Measurements from ENCODE around the gene HHIP.

The HHIP gene

GRCh38 chr4:144666539-144667175, 20.7 kb downstream of the HHIP start:
- H3K27me3 ChIP-seq (ENCODE audit: insufficient read depth, low read depth), result no peaks in the 10 kb centered on the region
- H3K9ac ChIP-seq, result no peak overlapping the region
- TF ChIP-seq CTCF (conservative IDR thresholded peaks at IDR 0.05; ENCODE audit: low read depth, low read length), result no peak
- no peaks in the 10 kb centered on the region for H4K20me1 ChIP-seq (ENCODE audit: insufficient read depth)
- peaks cover 12% of the 10 kb centered on the region for H3K4me1 ChIP-seq (ENCODE audit: low read depth, poor library complexity, severe bottlenecking)
- no peaks in the 10 kb centered on the region for H3K36me3 ChIP-seq (ENCODE audit: insufficient read depth)
- no peak overlapping the region for H3K4me2 ChIP-seq
- H3K27ac ChIP-seq, result no peak overlapping the region
- H2AFZ ChIP-seq (ENCODE audit: low read depth), result no peak overlapping the region
- H3K4me3 ChIP-seq (IDR thresholded peaks at IDR 0.05; ENCODE audit: insufficient read depth, low read depth, low read length), result no peak overlapping the region
- no peaks in the 10 kb centered on the region for H3K79me2 ChIP-seq (ENCODE audit: insufficient read depth, low read depth)

- Histone ChIP-seq H3K4me1 (ENCODE audit: low read depth, poor library complexity, severe bottlenecking) (peaks cover 12% of the 10 kb centered on the region), H3K27ac (no peak overlapping the region), H3K79me2 (ENCODE audit: insufficient read depth, low read depth) (no peaks in the 10 kb centered on the region), H3K9ac (no peak overlapping the region), H4K20me1 (ENCODE audit: insufficient read depth) (no peaks in the 10 kb centered on the region), H3K4me2 (no peak overlapping the region), H3K4me3 (IDR thresholded peaks at IDR 0.05; ENCODE audit: insufficient read depth, low read depth, low read length) (no peak overlapping the region), H3K27me3 (ENCODE audit: insufficient read depth, low read depth) (no peaks in the 10 kb centered on the region), H3K36me3 (ENCODE audit: insufficient read depth) (no peaks in the 10 kb centered on the region), H2AFZ (ENCODE audit: low read depth) (no peak overlapping the region)
- TF ChIP-seq CTCF (conservative IDR thresholded peaks at IDR 0.05; ENCODE audit: low read depth, low read length), result no peak
These were observed 21.5 kb downstream of the HHIP start for GRCh38 chr4:144667500-144667899.

GRCh38 chr4:144670776-144671175, 24.8 kb downstream of the HHIP start:
- H3K36me3 ChIP-seq (ENCODE audit: insufficient read depth), result no peaks in the 10 kb centered on the region
- H3K4me3 ChIP-seq (IDR thresholded peaks at IDR 0.05; ENCODE audit: insufficient read depth, low read depth, low read length), result no peak overlapping the region
- H3K4me2 ChIP-seq, result peak overlapping the region; percentile 13; the same call in 1 of the 2 replicates
- no peaks in the 10 kb centered on the region for H3K79me2 ChIP-seq (ENCODE audit: insufficient read depth, low read depth)
- H3K4me1 ChIP-seq (ENCODE audit: low read depth, poor library complexity, severe bottlenecking), result peaks cover 12% of the 10 kb centered on the region
- H4K20me1 ChIP-seq (ENCODE audit: insufficient read depth), result no peaks in the 10 kb centered on the region
- no peak overlapping the region for H2AFZ ChIP-seq (ENCODE audit: low read depth)
- no peak for TF ChIP-seq CTCF (conservative IDR thresholded peaks at IDR 0.05; ENCODE audit: low read depth, low read length)
- H3K9ac ChIP-seq, result no peak overlapping the region
- H3K27ac ChIP-seq, result no peak overlapping the region
- H3K27me3 ChIP-seq (ENCODE audit: insufficient read depth, low read depth), result no peaks in the 10 kb centered on the region

- Histone ChIP-seq H3K4me3 (IDR thresholded peaks at IDR 0.05; ENCODE audit: insufficient read depth, low read depth, low read length) (no peak overlapping the region), H3K4me1 (ENCODE audit: low read depth, poor library complexity, severe bottlenecking) (peaks cover 12% of the 10 kb centered on the region), H2AFZ (ENCODE audit: low read depth) (no peak overlapping the region), H4K20me1 (ENCODE audit: insufficient read depth) (no peaks in the 10 kb centered on the region), H3K36me3 (ENCODE audit: insufficient read depth) (no peaks in the 10 kb centered on the region), H3K9ac (no peak overlapping the region), H3K79me2 (ENCODE audit: insufficient read depth, low read depth) (no peaks in the 10 kb centered on the region), H3K27me3 (ENCODE audit: insufficient read depth, low read depth) (no peaks in the 10 kb centered on the region), H3K27ac (no peak overlapping the region), H3K4me2 (no peak overlapping the region)
- TF ChIP-seq CTCF (conservative IDR thresholded peaks at IDR 0.05; ENCODE audit: low read depth, low read length), result no peak
These were observed 28.8 kb downstream of the HHIP start for GRCh38 chr4:144674711-144675110.
